H1 (cell line): ENCODE measurements around the gene CACNB4. TPM values are rescaled to one million over a fixed set of nuclear protein-coding genes. Genes with fewer than 3 reads are reported as not detected.

Source experiments
- CBX8 ChIP-seq: fragments of 300-800, 300-1000 bp; sonication (generic); IDR thresholded peaks from 2 replicates; pipeline ENCODE4 v1.7.1; 2016; ENCODE audit warnings: low read depth, low read length, borderline replicate concordance
- CHD1 ChIP-seq: IDR thresholded peaks from 2 replicates; pipeline ENCODE4 v1.6.1; 2012; ENCODE audit warnings: low read depth, low read length, improper control_type of control experiment
- POLR2AphosphoS5 ChIP-seq: IDR thresholded peaks from 2 replicates; pipeline ENCODE4 v1.6.1; 2011; ENCODE audit warnings: low read depth, low read length
- RXRA ChIP-seq: IDR thresholded peaks from 2 replicates; pipeline ENCODE4 v1.6.1; 2011; ENCODE audit warnings: low read depth, mild to moderate bottlenecking, low read length, moderate library complexity; ENCODE audit not compliant: insufficient read depth
- SRF ChIP-seq: IDR thresholded peaks from 2 replicates; pipeline ENCODE4 v1.6.1; 2011; ENCODE audit warnings: mild to moderate bottlenecking, low read depth, low read length, moderate library complexity
- polyA plus RNA-seq, 7 experiments: library from polyadenylated mRNA; depleted of rRNA in 3 of 7; stranded (reverse) in 5 of 7; unstranded in 2 of 7; fragments of >200 nt in 5 of 7; fragments of 200-250 nt in 2 of 7; gene quantifications; 1 replicate in 5 of 7; 2 replicates in 1 of 7; 4 replicates in 1 of 7; pipeline versions ENCODE4 v1.2.1 to v1.2.3, GENCODE V29; 2011 to 2013; ENCODE audit warnings: missing spikeins in 2 of 7, mixed read lengths in 2 of 7
- total RNA-seq: library from RNA; stranded (reverse); fragmentation: NEBNext Ultra II Directional; extraction: Animal tissue kit (Norgen Biotek cat#: 25700); gene quantifications from 2 replicates; pipeline ENCODE4 v1.2.1, GENCODE V29; 2021

CACNB4 gene
- total and polyA plus RNA-seq, 2 of the 8 experiments (the other 6 are each of a cell fraction or from before 2014, with no cell fraction given), result 2.0 to 4.0 TPM

DNA sequence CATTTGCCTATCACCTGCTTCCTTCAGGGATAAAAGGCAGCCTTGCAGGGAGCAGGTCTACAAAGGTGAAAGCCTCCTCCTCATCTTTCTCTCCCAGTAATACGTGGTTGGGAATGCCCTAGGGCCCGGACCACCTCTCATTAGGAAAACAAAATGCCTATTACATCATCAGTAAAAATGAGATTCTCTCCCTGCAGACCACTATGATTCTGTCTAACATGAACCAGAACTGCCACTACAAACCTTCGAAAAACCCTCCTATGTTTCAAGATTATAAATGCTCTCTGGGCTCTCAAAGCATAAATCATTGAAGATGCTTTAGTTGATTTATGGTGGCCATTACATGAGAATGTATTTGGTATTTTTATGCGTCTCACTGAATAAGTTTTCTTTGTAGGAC is 162.2 kb downstream of the CACNB4 start (continued):
- TF ChIP-seq POLR2AphosphoS5 (no peak), RXRA (no peak), CHD1 (no peak), CBX8 (no peak), SRF (no peak)
